Fibroblast of skin of left biceps (primary cell): ENCODE data around the gene SYNGR1.
"Not testable (repeated sequence)": the region's sequence is repeated elsewhere in the genome, so short reads cannot be mapped to it uniquely, and the experiment has no call there.

ENCODE experiments used
- DNase-seq, 2 experiments: peaks; one replicate each; pipeline ENCODE4 v3.0.0-alpha.2; 2013; ENCODE audit warnings: low read depth in 2 of 2

Gene SYNGR1

DNA sequence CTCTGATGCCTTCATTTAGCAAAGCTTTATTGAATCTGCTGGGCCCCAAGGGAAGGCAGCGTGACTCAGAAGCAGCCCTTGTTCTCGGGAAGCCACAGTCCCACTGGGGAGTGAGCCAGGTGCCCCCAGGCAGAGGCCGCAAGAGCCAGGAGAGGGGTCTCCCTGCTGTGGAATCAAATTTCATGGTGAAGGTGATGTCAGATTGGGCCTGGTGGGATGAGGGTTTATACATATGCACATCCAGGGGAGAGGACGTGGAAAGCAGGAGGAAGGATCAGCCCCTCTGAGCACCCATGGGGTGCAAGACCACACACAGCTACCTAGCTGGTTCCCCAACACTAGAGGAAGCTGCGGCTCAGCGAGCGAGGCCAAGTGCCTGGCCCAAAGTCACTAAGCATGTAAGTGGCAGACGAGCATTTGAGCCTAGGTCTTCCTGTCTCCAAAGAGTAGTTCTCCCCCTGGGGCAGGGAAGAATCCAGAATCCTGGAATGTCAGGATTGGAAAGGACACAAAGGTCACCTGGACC is 2.0 kb downstream of the SYNGR1 start:
- DNase-seq: no peak

DNA sequence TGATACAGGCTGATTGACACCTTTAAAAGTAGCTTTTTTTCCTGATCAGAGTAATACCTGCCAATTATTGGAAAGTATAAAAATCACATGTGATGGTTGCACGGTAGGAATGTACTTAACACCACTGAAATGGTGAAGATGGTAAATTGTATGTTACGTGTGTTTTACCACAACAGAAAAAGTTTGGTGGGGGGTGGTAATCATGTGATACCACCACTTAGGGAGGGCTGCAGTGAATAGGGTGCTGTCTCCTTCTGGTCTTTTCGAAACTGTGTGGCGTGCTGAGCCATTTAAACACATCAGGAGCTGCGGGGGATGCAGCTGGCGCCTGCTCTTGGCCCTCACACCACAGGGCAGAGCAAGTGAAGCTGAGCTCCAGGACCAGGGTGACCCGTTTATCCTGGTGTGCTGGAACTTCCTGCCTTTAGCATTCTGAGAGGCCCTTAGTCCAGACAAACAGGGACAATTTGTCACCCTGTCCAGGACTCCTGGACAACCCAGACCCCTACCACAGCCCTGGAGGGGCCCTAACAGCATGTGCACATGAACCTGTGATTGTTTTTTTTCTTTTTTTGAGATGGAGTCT is 2.6 kb downstream of the SYNGR1 start:
- DNase-seq: no peak

DNA sequence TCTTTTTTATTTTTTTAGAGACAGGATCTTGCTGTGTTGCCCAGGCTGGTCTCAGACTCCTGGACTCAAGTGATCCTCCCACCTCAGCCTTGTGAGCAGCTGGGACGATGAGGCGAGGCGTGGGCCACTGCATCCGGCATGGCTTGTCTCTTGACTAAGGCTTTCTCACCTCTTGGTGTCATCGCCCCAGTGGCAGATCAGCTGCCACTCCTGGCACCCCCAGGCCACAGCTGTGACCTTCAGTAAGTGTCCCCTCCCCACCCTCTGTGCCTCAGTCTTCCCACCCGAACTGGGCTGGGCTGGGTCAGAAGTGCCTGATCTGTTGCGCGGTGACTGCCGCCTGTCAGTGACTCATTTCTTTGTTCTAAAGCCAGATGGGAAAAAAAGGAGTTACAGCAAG is 3.6 kb downstream of the SYNGR1 start:
- no peak for DNase-seq

GRCh38 chr22:39355080-39355479 is 5.3 kb downstream of the SYNGR1 start:
- DNase-seq: no peak

- not testable (repeated sequence) for DNase-seq
Observed at GRCh38 chr22:39355805-39356204, 6.0 kb downstream of the SYNGR1 start.

- DNase-seq: no peak
Observed at GRCh38 chr22:39356464-39356863, 6.7 kb downstream of the SYNGR1 start.

GRCh38 chr22:39357110-39358108 is 7.6 kb downstream of the SYNGR1 start:
- not testable (repeated sequence) for DNase-seq

GRCh38 chr22:39358197-39358596 is 8.4 kb downstream of the SYNGR1 start:
- not testable (repeated sequence) for DNase-seq

DNA sequence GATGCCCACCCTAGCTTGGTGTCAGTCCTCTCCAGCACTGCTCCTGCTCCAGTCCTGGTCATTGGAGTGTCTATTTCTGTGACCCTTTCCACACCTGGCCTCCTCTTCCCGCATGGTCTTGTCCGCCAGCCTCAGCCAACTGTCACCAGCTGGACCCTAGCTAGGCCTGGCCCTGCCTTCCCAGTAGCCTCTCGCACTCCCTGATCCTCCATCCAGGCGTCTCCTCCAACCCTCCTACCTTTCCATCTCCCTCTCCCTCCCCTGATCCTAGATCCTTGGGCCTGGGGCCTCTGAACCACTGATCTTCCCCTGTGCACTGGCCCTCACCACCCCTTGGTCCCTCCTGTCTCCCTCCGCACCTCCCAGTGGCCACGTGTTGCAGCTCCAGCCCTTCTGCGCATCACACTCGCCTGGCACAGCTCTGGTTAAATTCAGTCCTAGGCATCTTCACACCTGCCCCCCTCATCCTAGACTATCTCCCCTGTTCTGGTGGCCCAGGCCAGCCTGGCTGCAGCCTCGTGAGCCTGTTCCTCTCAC is 9.9 kb downstream of the SYNGR1 start:
- no peak for DNase-seq

DNA sequence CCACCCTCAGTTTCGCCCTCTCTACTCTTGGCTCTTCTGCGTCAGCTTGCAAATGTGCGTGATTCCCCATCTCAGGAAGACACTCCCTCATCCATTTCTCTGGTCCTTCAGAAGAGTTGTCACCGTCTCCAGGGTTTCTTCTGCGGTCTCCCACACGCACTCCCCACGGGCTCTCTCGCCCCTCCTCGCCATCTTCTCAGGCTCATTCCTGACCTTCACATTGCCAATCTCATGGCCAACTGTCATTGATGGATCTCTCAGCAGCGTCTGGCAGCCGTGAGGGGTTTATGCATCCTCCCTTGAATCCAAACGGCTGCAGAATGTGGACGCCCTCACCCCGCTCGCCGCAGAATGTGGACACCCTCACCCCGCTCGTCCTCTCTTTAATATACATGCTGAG is 10.5 kb downstream of the SYNGR1 start:
- no peak for DNase-seq

DNA sequence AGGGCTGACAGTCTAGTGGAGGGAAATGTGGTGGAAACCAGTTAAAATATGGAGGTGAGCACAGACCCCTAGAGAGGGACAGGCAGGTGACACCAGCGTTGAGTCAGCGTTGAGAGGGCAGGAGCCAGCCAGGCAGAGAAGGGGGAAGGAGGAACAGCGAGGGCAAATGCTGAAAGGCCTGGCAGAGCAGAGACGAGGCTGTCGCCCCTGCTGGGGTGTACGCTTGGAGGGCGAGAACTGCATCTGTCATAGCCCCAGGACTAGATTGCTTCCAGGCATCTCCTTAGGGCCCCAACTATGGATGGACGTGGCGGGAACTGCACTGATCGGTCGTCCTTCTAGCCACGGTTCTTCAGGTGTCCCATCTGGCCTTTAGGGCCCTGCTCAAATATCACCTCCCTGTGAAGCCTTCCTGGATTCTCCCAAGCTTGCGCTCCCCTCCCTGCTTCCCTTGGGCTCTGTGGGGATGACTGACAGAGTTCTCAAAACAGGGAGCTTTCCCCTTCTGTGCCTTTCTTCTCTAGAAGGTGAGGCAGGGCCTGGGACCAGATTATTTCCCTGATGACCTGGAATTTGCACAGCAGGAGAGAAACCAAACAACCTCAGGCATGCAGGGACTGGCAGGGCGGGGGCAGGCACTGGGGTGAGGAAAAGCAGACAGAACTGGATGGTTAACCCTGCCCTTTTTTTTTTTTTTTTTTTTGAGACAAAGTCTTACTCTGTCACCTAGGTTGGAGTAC is 11.1 kb downstream of the SYNGR1 start:
- DNase-seq: no peak

GRCh38 chr22:39361496-39361895 is 11.7 kb downstream of the SYNGR1 start:
- no peak for DNase-seq

DNA sequence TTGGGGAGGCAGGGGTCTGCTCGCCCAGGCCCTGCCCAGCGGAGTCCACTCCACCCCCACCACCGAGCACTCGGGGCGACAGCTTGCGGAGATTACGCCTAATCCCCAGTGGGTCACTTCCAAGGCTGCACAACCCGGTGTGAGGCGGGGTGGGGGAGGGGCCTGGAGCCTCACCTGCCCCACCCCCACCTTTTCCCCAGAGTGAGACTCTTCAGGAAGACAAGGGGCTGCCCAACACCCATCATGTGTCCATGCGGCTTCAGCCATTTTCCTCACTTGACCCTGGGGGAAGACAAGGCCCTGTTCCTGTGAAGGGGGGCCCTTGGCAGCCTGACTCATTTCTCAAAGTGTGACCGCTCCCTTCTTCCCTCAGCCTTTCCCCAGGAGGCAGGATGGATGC is 12.5 kb downstream of the SYNGR1 start:
- DNase-seq: no peak

DNA sequence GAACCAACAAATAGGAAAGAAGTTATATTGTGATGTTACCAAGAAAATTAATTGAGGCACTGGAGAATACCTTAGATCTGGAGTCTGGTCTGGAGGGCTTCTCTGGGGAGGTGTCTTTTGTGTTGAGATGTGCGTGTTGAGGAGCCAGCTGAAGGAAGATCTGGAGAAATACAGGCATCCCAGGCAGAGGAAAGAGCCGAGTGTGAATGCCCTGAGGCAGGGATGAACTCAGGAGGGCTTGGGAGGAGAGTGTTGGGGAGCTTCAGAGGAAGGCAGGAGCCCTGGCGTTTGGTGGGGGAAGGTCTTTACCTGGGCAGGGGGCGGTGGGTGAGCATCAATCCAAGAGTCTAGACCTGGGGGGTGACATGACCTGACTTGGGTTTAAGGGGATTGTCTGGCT is 13.1 kb downstream of the SYNGR1 start:
- DNase-seq: no peak

DNA sequence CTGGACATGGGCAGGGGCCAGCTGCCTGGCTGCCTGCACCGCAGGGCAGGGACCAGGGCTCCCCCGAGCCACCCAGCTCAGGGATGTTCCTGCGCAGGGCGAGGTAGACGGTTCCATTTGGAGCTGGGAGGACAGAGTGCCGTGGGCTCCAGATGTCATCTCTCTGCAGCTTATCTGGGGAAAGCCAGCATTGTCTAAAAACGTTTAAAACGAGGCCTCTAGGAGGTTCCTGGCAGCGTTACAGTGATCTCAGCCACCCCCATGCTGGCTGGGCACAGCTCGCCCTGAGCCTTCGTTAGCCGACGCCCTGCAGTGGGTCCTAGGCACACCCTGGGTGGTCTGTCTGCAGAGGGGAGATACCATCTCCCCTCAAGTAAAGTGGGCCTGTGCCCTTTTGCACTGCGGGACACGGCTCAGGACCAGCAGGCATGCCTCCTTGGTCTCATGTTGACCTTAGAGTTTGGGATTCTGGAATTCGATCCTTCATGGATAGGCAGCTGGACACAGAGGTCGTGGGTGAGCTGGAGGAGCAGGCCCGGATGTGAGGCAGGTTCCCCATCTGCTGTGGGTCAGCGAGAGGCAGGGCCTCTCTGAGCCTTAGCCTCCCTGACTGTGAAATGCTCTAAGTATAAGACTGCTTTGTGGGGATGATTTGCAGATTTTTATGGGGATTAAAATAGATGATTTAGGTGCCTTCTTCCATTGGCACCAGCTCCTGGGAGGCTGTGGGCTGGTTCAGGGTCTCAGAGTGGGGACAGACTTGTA is 14.1 kb downstream of the SYNGR1 start:
- DNase-seq: no peak

DNA sequence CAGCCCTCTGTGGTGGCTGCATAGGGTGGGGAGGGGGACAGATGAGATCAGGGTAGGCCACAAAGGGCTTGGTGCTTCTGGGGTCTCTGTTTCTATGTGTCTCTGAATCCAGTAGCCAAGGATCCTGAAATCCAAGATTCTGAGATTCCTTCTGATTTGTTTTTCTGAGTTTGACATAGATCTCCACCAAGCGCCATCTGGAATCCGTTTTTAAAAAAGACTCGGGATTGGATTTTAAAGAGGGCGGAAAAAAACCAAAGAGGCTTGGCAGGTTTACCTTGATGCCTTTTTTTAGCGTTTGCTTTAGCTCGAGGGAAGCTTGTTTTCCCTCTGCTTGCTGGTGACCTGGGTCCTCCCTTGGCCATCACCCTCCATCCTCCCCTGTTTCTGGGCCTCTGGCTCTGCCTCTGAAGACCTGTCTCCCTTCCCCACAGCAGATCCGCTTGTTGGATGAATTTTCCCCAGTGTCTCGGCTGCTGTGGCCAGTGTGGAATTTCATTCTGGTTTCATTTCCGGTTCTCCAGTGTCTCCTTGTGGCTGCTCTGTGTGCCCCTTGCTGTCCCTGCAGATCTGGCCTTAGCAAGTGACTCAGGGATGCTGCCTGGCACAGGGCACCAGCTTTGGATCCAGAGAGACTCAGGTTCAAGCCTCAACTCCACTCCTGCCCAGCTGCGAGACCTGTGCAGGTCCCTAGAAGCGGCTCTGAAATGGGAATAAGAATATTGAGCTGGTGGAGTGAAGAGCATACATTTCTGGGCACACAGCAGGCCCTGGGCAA is 15.1 kb downstream of the SYNGR1 start:
- no peak for DNase-seq

GRCh38 chr22:39365492-39365780 is 15.6 kb downstream of the SYNGR1 start:
- no peak for DNase-seq

- DNase-seq: no peak
Observed at GRCh38 chr22:39367035-39367434, 17.2 kb downstream of the SYNGR1 start.

DNA sequence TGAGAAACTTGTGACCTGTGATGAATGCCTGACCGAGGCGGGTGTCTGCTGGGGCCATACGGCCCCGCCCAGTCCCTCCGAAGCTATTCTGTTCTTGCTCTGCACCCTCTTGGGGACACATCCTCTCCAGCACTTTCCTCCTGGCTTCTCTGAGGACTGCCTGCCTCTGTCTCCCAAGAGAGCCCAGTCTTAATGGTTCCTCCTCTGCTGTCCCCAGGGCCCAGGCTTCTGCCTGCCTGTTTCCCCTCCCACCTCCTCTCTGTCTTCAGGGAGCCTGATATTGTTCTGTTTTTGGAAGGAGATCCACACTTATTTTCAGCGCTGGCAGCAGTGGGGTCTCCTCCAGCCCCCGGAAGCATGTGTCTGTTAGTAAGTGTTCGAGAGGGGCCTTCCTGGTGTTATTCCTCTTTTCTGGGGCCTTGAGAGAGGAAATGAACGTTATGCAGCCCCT is 18.7 kb downstream of the SYNGR1 start:
- DNase-seq: no peak

DNA sequence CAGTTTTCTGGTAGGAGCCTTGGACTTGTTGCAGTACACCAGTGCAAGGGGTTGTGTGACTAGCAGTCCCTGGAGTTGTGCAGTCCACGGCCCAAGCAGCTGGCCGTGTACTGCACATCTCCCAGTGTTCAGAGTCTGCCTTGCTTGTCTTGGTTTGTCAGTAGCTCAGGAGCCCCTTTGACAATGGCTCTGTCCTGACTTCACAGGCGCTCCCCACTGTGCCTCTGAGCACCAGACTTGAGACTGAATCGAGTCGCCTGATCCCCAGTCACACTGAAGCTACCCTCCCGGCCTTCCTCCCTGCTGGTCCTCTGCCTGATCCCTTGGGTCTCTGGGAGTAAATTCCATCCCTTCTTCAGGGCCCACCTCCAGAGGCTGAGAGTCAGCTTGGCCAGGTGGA is 19.4 kb downstream of the SYNGR1 start:
- no peak for DNase-seq

DNA sequence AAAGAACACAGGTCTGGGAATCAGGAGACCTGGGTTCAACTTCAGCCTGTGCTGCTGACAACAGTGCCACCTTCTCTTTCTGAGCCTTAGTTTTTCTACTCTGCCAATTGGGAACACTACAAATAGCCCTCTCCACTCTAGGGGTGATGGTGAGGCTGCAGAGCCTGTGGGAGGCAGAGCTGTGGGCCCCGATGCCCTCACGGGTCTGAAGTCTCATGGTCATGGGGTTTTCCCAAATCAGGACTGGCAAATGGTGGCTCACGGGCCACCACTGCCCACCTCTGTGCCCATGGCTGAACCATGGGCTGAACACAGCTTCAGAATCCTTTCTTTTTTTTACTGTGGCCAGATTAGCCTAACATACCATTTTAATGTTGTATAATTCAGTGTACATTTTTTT is 19.8 kb downstream of the SYNGR1 start:
- DNase-seq: no peak
